HEK293T (cell line): ENCODE measurements around the gene GPR180.
A peak's percentile ranks its signal among the peaks of the same experiment; 100 is the strongest.

Experiments used
- CTCF ChIA-PET: fragments of 350-600 bp; formaldehyde crosslinking; extraction: SDS; loops from one replicate; lab custom pipeline; 2021; ENCODE audit warnings: antibody characterized with exemption, inconsistent platforms; lab: Yijun Ruan, JAX
- POLR2A ChIA-PET: fragments of 350-600 bp; formaldehyde crosslinking; extraction: SDS; loops from one replicate; lab custom pipeline; 2020; ENCODE audit warnings: antibody characterized with exemption, inconsistent platforms; lab: Yijun Ruan, JAX
- DNase-seq: peaks from one replicate; pipeline ENCODE4 v3.0.0; 2012; ENCODE audit warnings: mixed read lengths; ENCODE audit errors: extremely low spot score
- ARNT ChIP-seq: fragments of 450-650 bp; IDR thresholded peaks from 2 replicates; pipeline ENCODE4 v1.6.1; 2017; ENCODE audit warnings: mild to moderate bottlenecking
- BHLHE40 ChIP-seq: fragments of 450-650 bp; IDR thresholded peaks from 2 replicates; pipeline ENCODE4 v1.6.1; 2016; ENCODE audit warnings: mild to moderate bottlenecking, moderate library complexity, borderline replicate concordance
- CTBP1 ChIP-seq: fragments of 450-650 bp; IDR thresholded peaks from 2 replicates; pipeline ENCODE4 v1.6.1; 2016; ENCODE audit warnings: borderline replicate concordance
- ELF4 ChIP-seq: fragments of 450-650 bp; IDR thresholded peaks from 2 replicates; pipeline ENCODE4 v1.6.1; 2017; ENCODE audit warnings: antibody characterized with exemption
- FOXA1 ChIP-seq: fragments of 450-650 bp; IDR thresholded peaks from 2 replicates; pipeline ENCODE4 v1.6.1; 2016; ENCODE audit warnings: mild to moderate bottlenecking
- FOXK2 ChIP-seq: fragments of 450-650 bp; IDR thresholded peaks from 2 replicates; pipeline ENCODE4 v1.6.1; 2016; ENCODE audit warnings: mild to moderate bottlenecking
- FOXM1 ChIP-seq: fragments of 450-650 bp; IDR thresholded peaks from 2 replicates; pipeline ENCODE4 v1.6.1; 2017; ENCODE audit warnings: mild to moderate bottlenecking, borderline replicate concordance
- HDGF ChIP-seq: fragments of 450-650 bp; IDR thresholded peaks from 2 replicates; pipeline ENCODE4 v1.6.1; 2017; ENCODE audit warnings: antibody characterized with exemption, borderline replicate concordance
- L3MBTL2 ChIP-seq: fragments of 450-650 bp; conservative IDR thresholded peaks from 2 replicates; pipeline ENCODE4 v1.6.1; 2016; ENCODE audit warnings: mild to moderate bottlenecking
- LEF1 ChIP-seq: fragments of 450-650 bp; IDR thresholded peaks from 2 replicates; pipeline ENCODE4 v1.6.1; 2017; ENCODE audit warnings: mild to moderate bottlenecking, borderline replicate concordance
- NFRKB ChIP-seq: fragments of 450-650 bp; IDR thresholded peaks from 2 replicates; pipeline ENCODE4 v1.6.1; 2016; ENCODE audit warnings: mild to moderate bottlenecking, moderate library complexity
- PKNOX1 ChIP-seq: fragments of 450-650 bp; IDR thresholded peaks from 2 replicates; pipeline ENCODE4 v1.6.1; 2016
- SP1 ChIP-seq: fragments of 450-650 bp; IDR thresholded peaks from 2 replicates; pipeline ENCODE4 v1.6.1; 2017
- SUZ12 ChIP-seq: fragments of 450-650 bp; IDR thresholded peaks from 2 replicates; pipeline ENCODE4 v1.6.1; 2016; ENCODE audit warnings: mild to moderate bottlenecking
- TARDBP ChIP-seq: fragments of 450-650 bp; IDR thresholded peaks from 2 replicates; pipeline ENCODE4 v1.6.1; 2016
- ZNF384 ChIP-seq: fragments of 450-650 bp; IDR thresholded peaks from 2 replicates; pipeline ENCODE4 v1.6.1; 2016

Gene GPR180

GRCh38 chr13:94667190-94667589 is 65.5 kb downstream of the GPR180 start:
- CTCF ChIA-PET, result no interaction called here
- POLR2A ChIA-PET, result no interaction called here
- DNase-seq, result no peak
- TF ChIP-seq BHLHE40 (no peak), SUZ12 (no peak), CTBP1 (no peak), FOXM1 (no peak), L3MBTL2 (no peak), FOXK2 (no peak), HDGF (no peak), LEF1 (no peak), SP1 (no peak), ELF4 (no peak), ZNF384 (no peak), NFRKB (no peak), FOXA1 (no peak), PKNOX1 (no peak), TARDBP (no peak), ARNT (no peak)

- ChIA-PET POLR2A (no interaction called here), CTCF (interaction anchor here (0.5 to 3.5 kb wide), 5 partner anchors 12 to 237 kb away, joined by 3 to 20 read pairs (median 3); no protein-coding TSS in a partner anchor)
- DNase-seq, result no peak
- no peak for TF ChIP-seq TARDBP
- TF ChIP-seq LEF1, result no peak
- no peak for TF ChIP-seq PKNOX1
- no peak for TF ChIP-seq L3MBTL2
- TF ChIP-seq FOXK2, result no peak
- TF ChIP-seq CTBP1, result no peak
- TF ChIP-seq SUZ12, result no peak
- no peak for TF ChIP-seq HDGF
- no peak for TF ChIP-seq ELF4
- no peak for TF ChIP-seq ARNT
- no peak for TF ChIP-seq FOXA1
- TF ChIP-seq FOXM1, result no peak
- no peak for TF ChIP-seq ZNF384
- TF ChIP-seq BHLHE40, result no peak
- TF ChIP-seq NFRKB, result no peak
These were observed 70.7 kb downstream of the GPR180 start for GRCh38 chr13:94672400-94672799.

- ChIA-PET CTCF (interaction anchor here (0.6 to 4.0 kb wide), 5 partner anchors 13 to 24 kb away, joined by 3 to 31 read pairs (median 4); no protein-coding TSS in a partner anchor), POLR2A (no interaction called here)
- no peak for TF ChIP-seq NFRKB
- no peak for TF ChIP-seq SP1
- no peak for TF ChIP-seq FOXA1
- TF ChIP-seq CTBP1, result no peak
- no peak for TF ChIP-seq ARNT
- TF ChIP-seq FOXK2, result no peak
- no peak for TF ChIP-seq HDGF
- no peak for TF ChIP-seq LEF1
- DNase-seq, result no peak
These were observed 72.2 kb downstream of the GPR180 start for GRCh38 chr13:94673851-94674250.

- POLR2A ChIA-PET, result no interaction called here
- TF ChIP-seq L3MBTL2, result no peak
- TF ChIP-seq ZNF384, result no peak
- no peak for TF ChIP-seq FOXM1
- no peak for TF ChIP-seq FOXK2
- no peak for TF ChIP-seq BHLHE40
- TF ChIP-seq PKNOX1, result no peak
- no peak for TF ChIP-seq ARNT
- TF ChIP-seq CTBP1, result no peak
- no peak for TF ChIP-seq FOXA1
- TF ChIP-seq LEF1, result no peak
- no peak for TF ChIP-seq NFRKB
- TF ChIP-seq HDGF, result no peak
- TF ChIP-seq TARDBP, result no peak
- no peak for TF ChIP-seq SUZ12
- TF ChIP-seq SP1, result no peak
- TF ChIP-seq ELF4, result no peak
- CTCF ChIA-PET, result interaction anchor here (0.6 to 4.0 kb wide), 16 partner anchors 9 to 280 kb away, joined by 3 to 31 read pairs (median 4); no protein-coding TSS in a partner anchor
- DNase-seq, result peak; percentile 92
These were observed 73.1 kb downstream of the GPR180 start for GRCh38 chr13:94674609-94675348.

- ChIA-PET POLR2A (no interaction called here), CTCF (interaction anchor here (4.0 kb wide), 1 partner anchor 17 kb away, joined by 31 read pairs; no protein-coding TSS in a partner anchor)
- TF ChIP-seq SUZ12 (no peak), FOXK2 (no peak), SP1 (no peak), BHLHE40 (no peak), ZNF384 (no peak)
- DNase-seq, result no peak
These were observed 76.1 kb downstream of the GPR180 start for GRCh38 chr13:94677799-94678198.

- TF ChIP-seq BHLHE40, result no peak
- no peak for TF ChIP-seq SUZ12
- no peak for TF ChIP-seq ELF4
- no peak for TF ChIP-seq TARDBP
- no peak for TF ChIP-seq HDGF
- TF ChIP-seq L3MBTL2, result no peak
- no peak for TF ChIP-seq CTBP1
- TF ChIP-seq SP1, result no peak
- no peak for TF ChIP-seq ARNT
- TF ChIP-seq LEF1, result no peak
- no peak for TF ChIP-seq FOXK2
- no peak for TF ChIP-seq ZNF384
- TF ChIP-seq FOXM1, result no peak
- CTCF ChIA-PET, result interaction anchor here (0.6 to 2.0 kb wide), 2 partner anchors 17 to 47 kb away, joined by 3 to 4 read pairs; no protein-coding TSS in a partner anchor
- POLR2A ChIA-PET, result no interaction called here
- no peak for DNase-seq
These were observed 77.2 kb downstream of the GPR180 start for GRCh38 chr13:94678845-94679244.
